HepG2 (cell line): ENCODE results near the gene ZFR2. TPM values are rescaled to one million over a fixed set of nuclear protein-coding genes. Genes with fewer than 3 reads are reported as not detected.
A peak's percentile ranks its signal among the peaks of the same experiment; 100 is the strongest.

Source experiments
- BHLHE40 ChIP-seq: IDR thresholded peaks from 2 replicates; pipeline ENCODE4 v1.6.1; 2011; ENCODE audit warnings: low read length, improper control_type of control experiment
- DNMT1 ChIP-seq: sonication (generic); formaldehyde crosslinking; IDR thresholded peaks from 2 replicates; pipeline ENCODE4 v1.5.1; 2020; ENCODE audit warnings: mild to moderate bottlenecking, missing genetic modification reagents
- EEA1 ChIP-seq: sonication (generic); formaldehyde crosslinking; IDR thresholded peaks from 2 replicates; pipeline ENCODE4 v1.5.1; 2020; ENCODE audit warnings: mild to moderate bottlenecking, missing genetic modification reagents, borderline replicate concordance
- EHMT2 ChIP-seq: fragments of 200-600 bp; sonication (generic); IDR thresholded peaks from 2 replicates; pipeline ENCODE4 v1.7.0; 2017; ENCODE audit warnings: antibody characterized with exemption, low read depth, low read length, borderline replicate concordance
- KMT2B ChIP-seq: IDR thresholded peaks from 2 replicates; pipeline ENCODE4 v1.6.1; 2016; ENCODE audit warnings: missing genetic modification reagents, missing compliant biosample characterization
- PAWR ChIP-seq: sonication (generic); formaldehyde crosslinking; IDR thresholded peaks from 2 replicates; pipeline ENCODE4 v1.4.0; 2020; ENCODE audit warnings: missing genetic modification reagents, mild to moderate bottlenecking, borderline replicate concordance
- PHF20 ChIP-seq: sonication (generic); formaldehyde crosslinking; IDR thresholded peaks from 2 replicates; pipeline ENCODE4 v1.5.0; 2020; ENCODE audit warnings: mild to moderate bottlenecking, missing genetic modification reagents
- SAP130 ChIP-seq: IDR thresholded peaks from 2 replicates; pipeline ENCODE4 v1.6.1; 2016; ENCODE audit warnings: low read depth
- ZNF720 ChIP-seq: sonication (generic); formaldehyde crosslinking; IDR thresholded peaks from 2 replicates; pipeline ENCODE4 v1.4.0; 2020; ENCODE audit warnings: missing genetic modification reagents
- ZNF746 ChIP-seq: sonication (generic); formaldehyde crosslinking; IDR thresholded peaks from 2 replicates; pipeline ENCODE4 v1.8.0; 2022; ENCODE audit warnings: mild to moderate bottlenecking, missing genetic modification reagents
- ZNF816 ChIP-seq: sonication (generic); formaldehyde crosslinking; IDR thresholded peaks from 2 replicates; pipeline ENCODE4 v1.8.0; 2022; ENCODE audit warnings: missing genetic modification reagents, mild to moderate bottlenecking, borderline replicate concordance
- polyA plus RNA-seq, 8 experiments: library from polyadenylated mRNA; depleted of rRNA in 3 of 8; stranded (reverse) in 7 of 8; unstranded in 1 of 8; fragments of >200 nt; fragmentation: Illumina TruSeq in 4 of 8; extraction: Trizol in 4 of 8; gene quantifications; 2 replicates each; pipeline versions ENCODE4 v1.2.1 to v1.2.3, GENCODE V29; 2011 to 2016; ENCODE audit warnings: low read depth in 4 of 8, missing spikeins in 1 of 8, mixed read lengths in 1 of 8; ENCODE audit not compliant: insufficient read depth in 1 of 8
- total RNA-seq, 5 experiments: library from RNA; depleted of rRNA; stranded (reverse); fragments of >200 nt; fragmentation: Illumina TruSeq; extraction: Trizol; gene quantifications; 2 replicates each; pipeline ENCODE4 v1.2.3, GENCODE V29; 2016; ENCODE audit warnings: low read depth in 1 of 5
- TF ChIP-seq, protein P1 (sequence below): sonication (generic); formaldehyde crosslinking; conservative IDR thresholded peaks from 2 replicates; pipeline ENCODE4 v1.4.0; 2020; ENCODE audit warnings: mild to moderate bottlenecking, missing genetic modification reagents, moderate library complexity
- TF ChIP-seq, protein P2 (sequence below): sonication (generic); formaldehyde crosslinking; IDR thresholded peaks from 2 replicates; pipeline ENCODE4 v1.4.0; 2020; ENCODE audit warnings: missing genetic modification reagents; ENCODE audit errors: not compliant biosample characterization
- TF ChIP-seq, protein P3 (sequence below): sonication (generic); formaldehyde crosslinking; IDR thresholded peaks from 2 replicates; pipeline ENCODE4 v1.5.0; 2020; ENCODE audit warnings: mild to moderate bottlenecking, missing genetic modification reagents, borderline replicate concordance
- TF ChIP-seq, protein P4 (sequence below): sonication (generic); formaldehyde crosslinking; IDR thresholded peaks from 2 replicates; pipeline ENCODE4 v1.5.0; 2020; ENCODE audit warnings: mild to moderate bottlenecking, missing genetic modification reagents, moderate library complexity
- TF ChIP-seq, protein P5 (sequence below): sonication (generic); formaldehyde crosslinking; IDR thresholded peaks from 2 replicates; pipeline ENCODE4 v1.4.0; 2020; ENCODE audit warnings: missing genetic modification reagents

ZFR2 gene
- total and polyA plus RNA-seq, 2 of the 13 experiments (the other 11 are each of a cell fraction or from before 2014, with no cell fraction given) = 0.37 to 0.69 TPM

DNA sequence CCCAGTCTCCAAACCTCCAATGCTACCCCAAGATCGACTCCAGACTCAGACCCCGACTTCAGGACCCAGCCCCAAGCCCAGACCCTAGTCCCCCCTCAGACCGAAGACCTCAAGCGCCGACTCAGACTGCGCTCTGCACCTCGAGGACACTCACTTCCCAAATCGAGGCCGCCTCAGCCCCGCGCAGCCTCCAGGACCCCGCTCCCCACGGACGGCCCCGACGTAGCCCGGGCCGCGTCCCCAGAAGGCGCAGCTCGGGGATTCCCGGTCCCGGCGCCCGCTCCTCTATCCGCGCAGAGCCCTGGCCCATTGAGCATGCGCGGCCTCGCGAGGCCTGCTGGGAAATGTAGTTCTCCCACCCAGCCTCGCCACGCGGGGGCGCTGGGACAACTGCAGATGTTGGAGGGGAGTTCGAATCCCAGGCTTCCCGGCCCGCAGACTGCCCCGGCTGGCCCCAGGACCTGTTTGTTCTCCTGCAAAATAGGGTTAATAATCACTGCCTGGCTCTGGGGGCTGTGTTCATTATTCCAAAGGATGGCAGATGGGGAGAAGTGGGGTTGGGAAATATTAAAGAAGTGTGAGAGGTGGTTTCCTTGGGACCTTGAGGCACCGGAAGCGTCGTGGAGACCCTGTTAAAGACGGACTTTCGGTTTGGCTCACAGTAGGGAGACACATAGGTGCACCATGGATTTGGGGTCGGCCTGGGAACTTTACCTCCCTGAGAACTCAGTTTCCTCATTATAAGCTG, 107.3 kb downstream of the ZFR2 start, which contains the start of gene APBA3 (continued):
- TF ChIP-seq, protein P1, sequence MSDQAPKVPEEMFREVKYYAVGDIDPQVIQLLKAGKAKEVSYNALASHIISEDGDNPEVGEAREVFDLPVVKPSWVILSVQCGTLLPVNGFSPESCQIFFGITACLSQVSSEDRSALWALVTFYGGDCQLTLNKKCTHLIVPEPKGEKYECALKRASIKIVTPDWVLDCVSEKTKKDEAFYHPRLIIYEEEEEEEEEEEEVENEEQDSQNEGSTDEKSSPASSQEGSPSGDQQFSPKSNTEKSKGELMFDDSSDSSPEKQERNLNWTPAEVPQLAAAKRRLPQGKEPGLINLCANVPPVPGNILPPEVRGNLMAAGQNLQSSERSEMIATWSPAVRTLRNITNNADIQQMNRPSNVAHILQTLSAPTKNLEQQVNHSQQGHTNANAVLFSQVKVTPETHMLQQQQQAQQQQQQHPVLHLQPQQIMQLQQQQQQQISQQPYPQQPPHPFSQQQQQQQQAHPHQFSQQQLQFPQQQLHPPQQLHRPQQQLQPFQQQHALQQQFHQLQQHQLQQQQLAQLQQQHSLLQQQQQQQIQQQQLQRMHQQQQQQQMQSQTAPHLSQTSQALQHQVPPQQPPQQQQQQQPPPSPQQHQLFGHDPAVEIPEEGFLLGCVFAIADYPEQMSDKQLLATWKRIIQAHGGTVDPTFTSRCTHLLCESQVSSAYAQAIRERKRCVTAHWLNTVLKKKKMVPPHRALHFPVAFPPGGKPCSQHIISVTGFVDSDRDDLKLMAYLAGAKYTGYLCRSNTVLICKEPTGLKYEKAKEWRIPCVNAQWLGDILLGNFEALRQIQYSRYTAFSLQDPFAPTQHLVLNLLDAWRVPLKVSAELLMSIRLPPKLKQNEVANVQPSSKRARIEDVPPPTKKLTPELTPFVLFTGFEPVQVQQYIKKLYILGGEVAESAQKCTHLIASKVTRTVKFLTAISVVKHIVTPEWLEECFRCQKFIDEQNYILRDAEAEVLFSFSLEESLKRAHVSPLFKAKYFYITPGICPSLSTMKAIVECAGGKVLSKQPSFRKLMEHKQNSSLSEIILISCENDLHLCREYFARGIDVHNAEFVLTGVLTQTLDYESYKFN = 0 out of 2 replicates have a peak, but pooled peaks have one; percentile 31
- TF ChIP-seq, protein P2, sequence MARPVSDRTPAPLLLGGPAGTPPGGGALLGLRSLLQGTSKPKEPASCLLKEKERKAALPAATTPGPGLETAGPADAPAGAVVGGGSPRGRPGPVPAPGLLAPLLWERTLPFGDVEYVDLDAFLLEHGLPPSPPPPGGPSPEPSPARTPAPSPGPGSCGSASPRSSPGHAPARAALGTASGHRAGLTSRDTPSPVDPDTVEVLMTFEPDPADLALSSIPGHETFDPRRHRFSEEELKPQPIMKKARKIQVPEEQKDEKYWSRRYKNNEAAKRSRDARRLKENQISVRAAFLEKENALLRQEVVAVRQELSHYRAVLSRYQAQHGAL (CRISPR knock-in tag) = no peak
- TF ChIP-seq BHLHE40 (peak; percentile 51; the same call in 1 of the 2 replicates), PHF20 (CRISPR knock-in tag) (peak; percentile 63), ZNF720 (CRISPR knock-in tag) (no peak), PAWR (CRISPR knock-in tag) (no peak), EHMT2 (peak; percentile 63; the same call in 1 of the 2 replicates), EEA1 (peak; percentile 49; the same call in 1 of the 2 replicates), KMT2B (peak; percentile 36; the same call in 1 of the 2 replicates), ZNF816 (CRISPR knock-in tag) (no peak), ZNF746 (0 out of 2 replicates have a peak, but pooled peaks have one; percentile 38), DNMT1 (CRISPR knock-in tag) (no peak), SAP130 (CRISPR knock-in tag) (peak; percentile 84)
- TF ChIP-seq, protein P3, sequence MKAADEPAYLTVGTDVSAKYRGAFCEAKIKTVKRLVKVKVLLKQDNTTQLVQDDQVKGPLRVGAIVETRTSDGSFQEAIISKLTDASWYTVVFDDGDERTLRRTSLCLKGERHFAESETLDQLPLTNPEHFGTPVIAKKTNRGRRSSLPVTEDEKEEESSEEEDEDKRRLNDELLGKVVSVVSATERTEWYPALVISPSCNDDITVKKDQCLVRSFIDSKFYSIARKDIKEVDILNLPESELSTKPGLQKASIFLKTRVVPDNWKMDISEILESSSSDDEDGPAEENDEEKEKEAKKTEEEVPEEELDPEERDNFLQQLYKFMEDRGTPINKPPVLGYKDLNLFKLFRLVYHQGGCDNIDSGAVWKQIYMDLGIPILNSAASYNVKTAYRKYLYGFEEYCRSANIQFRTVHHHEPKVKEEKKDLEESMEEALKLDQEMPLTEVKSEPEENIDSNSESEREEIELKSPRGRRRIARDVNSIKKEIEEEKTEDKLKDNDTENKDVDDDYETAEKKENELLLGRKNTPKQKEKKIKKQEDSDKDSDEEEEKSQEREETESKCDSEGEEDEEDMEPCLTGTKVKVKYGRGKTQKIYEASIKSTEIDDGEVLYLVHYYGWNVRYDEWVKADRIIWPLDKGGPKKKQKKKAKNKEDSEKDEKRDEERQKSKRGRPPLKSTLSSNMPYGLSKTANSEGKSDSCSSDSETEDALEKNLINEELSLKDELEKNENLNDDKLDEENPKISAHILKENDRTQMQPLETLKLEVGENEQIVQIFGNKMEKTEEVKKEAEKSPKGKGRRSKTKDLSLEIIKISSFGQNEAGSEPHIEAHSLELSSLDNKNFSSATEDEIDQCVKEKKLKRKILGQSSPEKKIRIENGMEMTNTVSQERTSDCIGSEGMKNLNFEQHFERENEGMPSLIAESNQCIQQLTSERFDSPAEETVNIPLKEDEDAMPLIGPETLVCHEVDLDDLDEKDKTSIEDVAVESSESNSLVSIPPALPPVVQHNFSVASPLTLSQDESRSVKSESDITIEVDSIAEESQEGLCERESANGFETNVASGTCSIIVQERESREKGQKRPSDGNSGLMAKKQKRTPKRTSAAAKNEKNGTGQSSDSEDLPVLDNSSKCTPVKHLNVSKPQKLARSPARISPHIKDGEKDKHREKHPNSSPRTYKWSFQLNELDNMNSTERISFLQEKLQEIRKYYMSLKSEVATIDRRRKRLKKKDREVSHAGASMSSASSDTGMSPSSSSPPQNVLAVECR (CRISPR knock-in tag) = peak; percentile 87
- TF ChIP-seq, protein P4, sequence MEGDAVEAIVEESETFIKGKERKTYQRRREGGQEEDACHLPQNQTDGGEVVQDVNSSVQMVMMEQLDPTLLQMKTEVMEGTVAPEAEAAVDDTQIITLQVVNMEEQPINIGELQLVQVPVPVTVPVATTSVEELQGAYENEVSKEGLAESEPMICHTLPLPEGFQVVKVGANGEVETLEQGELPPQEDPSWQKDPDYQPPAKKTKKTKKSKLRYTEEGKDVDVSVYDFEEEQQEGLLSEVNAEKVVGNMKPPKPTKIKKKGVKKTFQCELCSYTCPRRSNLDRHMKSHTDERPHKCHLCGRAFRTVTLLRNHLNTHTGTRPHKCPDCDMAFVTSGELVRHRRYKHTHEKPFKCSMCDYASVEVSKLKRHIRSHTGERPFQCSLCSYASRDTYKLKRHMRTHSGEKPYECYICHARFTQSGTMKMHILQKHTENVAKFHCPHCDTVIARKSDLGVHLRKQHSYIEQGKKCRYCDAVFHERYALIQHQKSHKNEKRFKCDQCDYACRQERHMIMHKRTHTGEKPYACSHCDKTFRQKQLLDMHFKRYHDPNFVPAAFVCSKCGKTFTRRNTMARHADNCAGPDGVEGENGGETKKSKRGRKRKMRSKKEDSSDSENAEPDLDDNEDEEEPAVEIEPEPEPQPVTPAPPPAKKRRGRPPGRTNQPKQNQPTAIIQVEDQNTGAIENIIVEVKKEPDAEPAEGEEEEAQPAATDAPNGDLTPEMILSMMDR = peak; percentile 93
- TF ChIP-seq, protein P5, sequence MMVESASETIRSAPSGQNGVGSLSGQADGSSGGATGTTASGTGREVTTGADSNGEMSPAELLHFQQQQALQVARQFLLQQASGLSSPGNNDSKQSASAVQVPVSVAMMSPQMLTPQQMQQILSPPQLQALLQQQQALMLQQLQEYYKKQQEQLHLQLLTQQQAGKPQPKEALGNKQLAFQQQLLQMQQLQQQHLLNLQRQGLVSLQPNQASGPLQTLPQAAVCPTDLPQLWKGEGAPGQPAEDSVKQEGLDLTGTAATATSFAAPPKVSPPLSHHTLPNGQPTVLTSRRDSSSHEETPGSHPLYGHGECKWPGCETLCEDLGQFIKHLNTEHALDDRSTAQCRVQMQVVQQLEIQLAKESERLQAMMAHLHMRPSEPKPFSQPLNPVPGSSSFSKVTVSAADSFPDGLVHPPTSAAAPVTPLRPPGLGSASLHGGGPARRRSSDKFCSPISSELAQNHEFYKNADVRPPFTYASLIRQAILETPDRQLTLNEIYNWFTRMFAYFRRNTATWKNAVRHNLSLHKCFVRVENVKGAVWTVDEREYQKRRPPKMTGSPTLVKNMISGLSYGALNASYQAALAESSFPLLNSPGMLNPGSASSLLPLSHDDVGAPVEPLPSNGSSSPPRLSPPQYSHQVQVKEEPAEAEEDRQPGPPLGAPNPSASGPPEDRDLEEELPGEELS (CRISPR knock-in tag) = peak; percentile 53; the same call in 1 of the 2 replicates
